Suppressor macrophage (primary cell): ENCODE results near the gene BMERB1.
"Not testable (repeated sequence)": the region's sequence is repeated elsewhere in the genome, so short reads cannot be mapped to it uniquely, and the experiment has no call there.

Source experiments
- DNase-seq, 4 experiments: peaks; one replicate each; pipeline ENCODE4 v3.0.0-alpha.2; 2020 to 2022

Gene BMERB1

GRCh38 chr16:15425861-15426260, 8.5 kb upstream of the BMERB1 start:
- no peak for DNase-seq

DNA sequence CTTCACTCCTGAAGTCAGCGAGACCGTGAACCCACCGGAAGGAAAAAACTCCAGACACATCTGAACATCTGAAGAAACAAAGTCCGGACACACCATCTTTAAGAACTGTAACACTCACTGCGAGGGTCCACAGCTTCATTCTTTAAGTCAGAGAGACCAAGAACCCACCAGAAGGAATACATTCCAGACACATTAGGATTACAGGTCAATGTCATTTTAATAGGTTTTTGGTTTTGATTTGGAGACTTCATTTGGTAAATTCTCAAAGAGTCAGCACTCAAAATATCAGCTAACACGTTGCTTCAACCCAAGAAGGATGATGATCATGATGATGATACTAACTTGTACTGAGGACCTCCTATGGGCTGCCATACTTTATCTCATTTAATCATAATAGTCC, 7.6 kb upstream of the BMERB1 start:
- no peak for DNase-seq

DNA sequence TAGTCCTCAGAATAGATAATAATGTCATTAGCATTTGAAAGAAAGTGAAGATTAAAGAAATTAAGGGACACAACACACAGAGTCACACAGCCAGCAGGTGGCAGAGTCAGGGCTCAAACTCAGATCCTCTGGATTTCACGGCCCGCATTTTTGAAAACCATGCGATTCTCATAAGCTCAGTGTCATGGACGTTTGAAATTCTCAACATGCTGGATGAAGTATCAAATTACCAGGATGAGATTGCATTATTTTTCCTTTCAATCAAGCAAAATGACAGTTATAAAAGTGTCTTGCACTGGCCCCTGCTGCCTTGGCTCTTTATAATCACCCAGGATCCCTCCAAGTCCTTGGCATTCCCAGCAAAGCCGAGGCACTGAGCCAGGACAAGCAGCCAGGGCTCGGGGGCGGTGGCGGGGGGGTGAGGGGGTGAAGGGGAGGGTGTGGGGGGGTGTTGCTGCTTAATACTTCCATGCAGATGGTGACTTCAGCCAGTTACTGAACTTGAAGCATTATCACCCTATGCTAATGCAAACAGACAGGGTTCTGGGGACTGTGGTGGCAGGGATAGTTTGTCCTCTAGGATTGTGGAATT, 6.6 kb upstream of the BMERB1 start:
- peak; percentile 71 to 82 (median 75) for DNase-seq

DNA sequence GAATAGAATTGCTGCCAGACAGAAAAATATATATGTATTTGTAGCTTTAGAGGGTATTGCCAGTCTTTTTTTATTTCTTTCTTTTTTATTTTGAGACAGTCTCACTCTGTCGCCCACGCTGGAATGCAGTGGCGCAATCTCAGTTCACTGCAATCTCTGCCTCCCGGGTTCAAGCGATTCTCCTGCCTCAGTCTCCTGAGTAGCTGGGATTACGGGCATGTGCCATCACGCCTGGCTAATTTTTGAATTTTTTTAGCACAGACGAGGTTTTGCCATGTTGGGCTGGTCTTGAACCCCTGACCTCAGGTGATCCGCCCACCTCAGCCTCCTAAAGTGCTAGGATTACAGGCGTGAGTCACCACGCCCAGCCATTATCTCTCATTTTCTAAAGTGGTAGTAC, 3.5 kb upstream of the BMERB1 start:
- not testable (repeated sequence) for DNase-seq

GRCh38 chr16:15434079-15434424, 336 bp upstream of the BMERB1 start:
- no peak for DNase-seq

DNA sequence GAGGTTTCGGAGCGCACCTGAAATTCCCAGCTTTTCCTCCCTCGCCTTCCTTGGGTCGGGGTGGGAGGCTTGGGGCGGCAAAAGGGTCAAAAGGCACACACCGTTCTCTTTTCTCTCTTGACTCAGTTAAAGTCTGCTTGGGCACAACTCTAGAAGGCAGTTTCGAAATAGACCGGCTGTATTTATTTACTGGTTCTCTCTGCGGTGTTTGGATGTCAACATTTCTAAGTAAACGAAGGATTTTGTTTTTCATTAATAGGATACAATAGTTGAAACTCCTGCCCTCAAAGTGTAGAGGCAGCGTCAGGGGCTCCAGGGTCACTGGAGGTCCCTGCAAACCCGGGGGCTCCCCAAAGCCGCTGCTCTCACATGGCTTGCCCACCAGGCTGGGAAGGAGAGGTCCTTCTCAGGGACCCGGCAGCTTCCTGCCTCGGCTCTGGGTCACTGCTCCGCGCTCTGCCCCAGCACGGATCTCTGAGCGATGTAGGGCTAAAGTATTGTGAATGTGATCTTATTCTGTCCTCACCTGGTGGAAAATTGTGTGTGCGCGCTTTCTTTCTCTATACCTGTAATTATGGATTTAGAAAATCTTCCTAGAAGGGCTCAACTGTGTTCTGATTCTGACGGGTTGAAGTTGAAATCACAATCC, 952 bp downstream of the BMERB1 start:
- DNase-seq: peak in 2 of 4 experiments; percentile 5 to 6

DNA sequence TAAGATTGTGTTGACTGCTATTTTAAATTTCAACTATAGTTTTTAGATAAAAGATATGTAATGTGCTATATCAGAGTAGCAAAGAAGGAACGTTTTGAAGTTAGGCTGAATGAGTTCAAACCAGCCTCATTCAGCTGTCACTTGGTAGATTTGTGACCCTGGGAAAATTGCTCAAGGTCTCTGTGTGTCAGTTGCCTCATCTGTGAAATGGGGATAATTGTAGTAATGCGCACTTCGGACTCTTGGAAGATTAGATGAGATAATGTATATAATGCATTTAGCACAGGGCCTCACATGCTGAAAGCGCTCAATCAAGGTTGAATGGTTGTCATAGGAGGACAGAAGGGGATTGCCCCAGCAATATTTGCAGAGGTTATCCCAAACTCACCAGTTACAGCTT, 4.7 kb downstream of the BMERB1 start:
- no peak for DNase-seq

- no peak for DNase-seq
Observed at GRCh38 chr16:15439521-15439920, 5.1 kb downstream of the BMERB1 start.

DNA sequence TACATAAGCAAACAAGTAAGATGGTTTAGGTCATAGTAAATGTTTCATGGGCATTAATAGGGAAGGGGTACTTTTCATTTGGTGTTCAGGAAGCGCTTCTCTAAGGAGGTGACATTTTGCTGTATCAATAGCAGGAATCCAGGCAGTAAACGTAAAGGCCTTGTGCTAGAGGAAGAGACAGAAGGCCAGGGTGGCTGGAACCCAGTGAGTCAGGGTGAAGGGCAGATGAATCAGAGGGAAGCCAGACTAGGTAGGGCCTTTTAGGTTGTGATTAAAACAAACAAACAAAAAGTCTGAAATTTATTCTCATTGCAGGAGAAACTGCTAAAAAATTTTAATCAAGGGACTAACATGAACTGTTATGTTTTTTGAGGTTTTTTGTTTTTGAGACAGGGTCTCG, 6.5 kb downstream of the BMERB1 start:
- peak in 1 of 4 experiments; percentile 4 for DNase-seq

- not testable (repeated sequence) for DNase-seq
Observed at GRCh38 chr16:15442140-15442539, 7.8 kb downstream of the BMERB1 start.

DNA sequence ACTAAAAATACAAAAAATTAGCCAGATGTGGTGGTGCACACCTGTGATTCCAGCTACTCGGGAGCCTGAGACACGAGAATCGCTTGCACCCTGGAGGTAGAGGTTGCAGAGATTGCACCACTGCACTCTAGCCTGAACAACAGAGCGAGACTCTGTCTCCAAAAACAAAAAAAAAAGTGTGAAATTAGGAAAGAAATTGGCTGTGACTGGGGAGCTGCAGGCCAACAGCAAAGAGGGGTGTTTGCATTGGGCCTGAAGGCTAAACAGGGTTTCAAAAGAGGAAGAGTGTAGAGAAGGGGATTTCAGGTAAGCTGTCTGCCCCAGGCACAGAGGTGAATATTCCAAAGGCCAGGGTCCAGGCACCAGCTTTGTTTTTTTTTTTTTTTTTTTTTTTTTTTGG, 9.4 kb downstream of the BMERB1 start:
- no peak for DNase-seq

GRCh38 chr16:15444264-15444663, 9.9 kb downstream of the BMERB1 start:
- no peak for DNase-seq

DNA sequence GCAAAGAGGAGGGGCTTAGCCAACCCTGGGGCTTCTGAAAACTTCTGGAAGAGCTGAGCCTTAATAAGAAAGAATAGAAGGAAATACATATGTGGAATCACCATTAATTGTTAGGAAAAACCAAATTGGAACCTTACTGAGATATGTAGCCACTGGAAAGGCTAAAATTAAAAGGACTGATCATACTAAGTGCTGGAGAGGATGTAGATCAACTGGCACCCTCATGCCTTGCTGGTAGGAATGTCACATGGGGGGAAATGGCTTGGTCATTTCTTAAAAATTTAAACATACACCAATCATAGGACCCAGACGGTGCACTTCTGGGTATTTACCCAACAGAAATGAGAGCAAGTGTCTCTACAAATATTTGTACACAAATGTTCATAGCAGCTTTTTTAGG, 11.1 kb downstream of the BMERB1 start:
- no peak for DNase-seq

- DNase-seq: no peak
Observed at GRCh38 chr16:15446901-15447300, 12.5 kb downstream of the BMERB1 start.

DNA sequence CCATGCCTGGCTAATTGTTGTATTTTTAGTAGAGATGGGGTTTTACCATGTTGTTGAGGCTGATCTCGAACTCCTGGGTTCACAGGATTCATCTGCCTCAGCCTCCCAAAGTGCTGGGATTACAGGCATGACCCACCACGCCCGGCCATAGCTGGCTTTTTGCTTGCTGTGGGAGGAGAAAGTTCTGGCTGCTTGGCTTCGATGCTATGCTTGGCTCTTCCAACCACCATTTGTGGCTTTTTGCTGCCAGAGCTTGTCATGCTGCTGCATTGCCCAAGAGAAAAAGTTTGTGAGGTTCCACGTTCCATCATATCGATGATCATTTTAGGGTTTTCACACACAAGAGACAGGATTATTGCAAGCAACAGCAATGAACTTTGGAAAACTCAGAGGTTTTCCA, 16.2 kb downstream of the BMERB1 start:
- no peak for DNase-seq

GRCh38 chr16:15451098-15451731, 16.8 kb downstream of the BMERB1 start:
- no peak for DNase-seq

DNA sequence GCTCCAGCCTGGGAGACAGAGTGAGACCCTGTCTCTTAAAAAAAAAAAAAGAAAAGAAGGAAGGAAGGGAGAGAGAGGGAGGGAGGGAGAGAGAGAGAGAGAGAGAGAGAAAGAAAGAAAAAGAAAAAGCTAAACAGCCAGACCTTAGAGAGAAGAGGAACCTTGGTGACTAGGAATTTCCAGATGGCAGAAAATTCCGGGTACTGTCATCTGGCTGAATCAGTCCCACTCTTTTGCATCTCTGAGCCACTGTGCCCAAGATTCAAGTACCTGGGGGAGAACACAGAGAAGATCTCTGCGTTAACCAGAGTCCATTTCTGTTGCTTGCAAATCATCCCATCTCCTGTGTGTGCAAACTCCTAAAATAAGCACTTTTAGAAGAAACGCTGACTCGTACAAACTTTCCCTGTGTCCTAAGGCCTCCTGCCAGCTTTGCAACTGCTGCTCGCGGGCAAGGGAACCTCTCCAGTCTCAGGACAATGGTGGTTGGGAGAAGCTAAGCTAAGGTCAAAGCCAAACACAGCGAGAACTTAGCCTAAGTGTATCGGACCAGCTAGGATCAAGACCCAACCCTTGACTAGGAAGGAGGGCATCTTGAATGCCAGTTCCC, 18.0 kb downstream of the BMERB1 start:
- peak in 2 of 4 experiments; percentile 5 to 27 for DNase-seq

- DNase-seq: not testable (repeated sequence)
Observed at GRCh38 chr16:15453296-15453695, 18.9 kb downstream of the BMERB1 start.

GRCh38 chr16:15454933-15455332, 20.5 kb downstream of the BMERB1 start:
- DNase-seq: not testable (repeated sequence)

- DNase-seq: no peak
Observed at GRCh38 chr16:15457400-15457799, 23.0 kb downstream of the BMERB1 start.

DNA sequence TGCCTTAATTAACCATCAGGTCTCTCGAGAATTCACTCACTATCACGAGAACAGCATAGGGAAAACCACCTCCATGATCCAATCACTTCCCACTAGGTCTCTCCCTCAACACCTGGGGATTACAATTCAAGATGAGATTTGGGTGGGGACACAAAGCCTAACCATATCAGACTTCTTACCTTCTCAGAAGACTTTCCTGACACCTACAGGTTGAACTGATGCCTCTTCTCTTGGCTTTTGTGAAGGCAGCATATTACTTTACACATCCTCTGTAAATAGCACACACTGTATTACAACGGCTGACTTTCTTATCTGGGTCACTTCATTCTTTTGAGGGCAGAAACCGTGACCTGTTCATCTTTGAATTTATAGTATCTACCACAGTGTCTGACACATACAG, 23.6 kb downstream of the BMERB1 start:
- no peak for DNase-seq

DNA sequence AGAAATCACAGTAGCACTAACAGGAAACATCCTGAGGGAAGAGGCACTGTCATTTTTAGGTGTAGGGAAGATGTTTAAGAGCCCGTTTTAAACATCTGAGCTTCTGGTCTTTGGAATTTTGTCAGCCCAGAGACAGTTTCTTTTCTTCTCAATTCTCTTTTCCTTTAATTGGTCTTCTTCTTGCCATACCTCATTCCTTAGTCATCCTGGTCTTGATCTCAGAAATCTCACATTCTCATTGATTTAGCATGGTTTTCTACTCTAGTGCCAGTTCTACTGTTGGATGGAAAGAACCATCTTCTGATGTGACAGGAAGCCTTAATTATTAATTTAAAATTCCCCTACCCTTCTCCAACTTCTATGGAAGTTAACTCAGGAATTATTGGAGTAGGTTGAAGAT, 25.4 kb downstream of the BMERB1 start:
- DNase-seq: no peak

DNA sequence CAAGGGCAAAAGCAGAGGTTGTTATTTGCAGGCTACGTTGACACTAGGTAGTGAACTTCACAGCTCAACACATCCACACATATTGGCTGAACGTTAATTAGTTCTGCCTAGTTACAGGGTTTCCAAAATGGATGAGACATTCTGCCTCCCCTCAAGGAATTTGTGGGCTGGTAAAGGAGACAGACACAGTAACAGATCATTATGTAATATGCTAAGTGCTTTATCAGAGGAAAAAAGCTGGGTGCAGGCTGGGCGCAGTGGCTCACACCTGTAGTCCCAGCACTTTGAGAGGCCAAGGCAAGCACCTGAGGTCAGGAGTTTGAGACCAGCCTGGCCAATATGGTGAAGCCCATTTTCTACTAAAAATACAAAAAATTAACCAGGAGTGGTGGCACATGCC, 26.2 kb downstream of the BMERB1 start:
- DNase-seq: no peak

GRCh38 chr16:15461376-15461775, 27.0 kb downstream of the BMERB1 start:
- DNase-seq: no peak
